K562 (cell line): ENCODE measurements around the gene ARHGAP26. TPM values are rescaled to one million over a fixed set of nuclear protein-coding genes. Genes with fewer than 3 reads are reported as not detected.

ENCODE experiments used
- ATAC-seq: fragments of 200-7000 bp; cut with Tn5 transposase; 3 replicates; pipeline ENCODE4 v1.9.1; 2020; ENCODE audit warnings: moderate library complexity
- BruUV-seq: library from RNA; stranded (reverse); fragments of 400-500 nt; replicated peaks from 2 replicates; lab custom pipeline; 2021; lab: Mats Ljungman, UMichigan
- CTCF ChIA-PET: fragments of 300-600 bp; formaldehyde crosslinking; extraction: SDS; loops from one replicate; lab custom pipeline; 2021; ENCODE audit warnings: low intra/inter-chr PET ratio; lab: Yijun Ruan, JAX
- POLR2A ChIA-PET: fragments of 300-600, 350-650 bp; sonication (Branson Sonifier 250); formaldehyde crosslinking; extraction: SDS; loops from one replicate; lab custom pipeline; 2021; ENCODE audit warnings: antibody characterized with exemption, inconsistent platforms; lab: Yijun Ruan, JAX
- DNase-seq, 4 experiments: peaks; one replicate each; pipeline versions ENCODE4 v3.0.0 to v3.0.0-alpha.2; 2011 to 2018; ENCODE audit warnings: low spot score in 3 of 4, mixed read lengths in 3 of 4; ENCODE audit errors: extremely low read depth in 1 of 4
- FAIRE-seq: peaks from 2 replicates; lab custom pipeline; 2011; peaks lifted over from hg19 to GRCh38; lab: Jason Lieb, UNC
- H2AFZ ChIP-seq: 2 replicates; pipeline ENCODE4 v1.6.0; 2011; ENCODE audit warnings: low read depth, low read length, control low read depth, inconsistent platforms
- H3K27ac ChIP-seq: fragments of 200-600 bp; 3 replicates; pipeline ENCODE4 v1.8.0; 2011; ENCODE audit warnings: low read depth, mild to moderate bottlenecking, control low read depth, inconsistent platforms, low read length, moderate library complexity, mixed read lengths; ENCODE audit errors: extremely low read depth
- H3K27me3 ChIP-seq, 2 experiments: fragments of 300-600 bp in 1 of 2; 2 replicates in 1 of 2; 3 replicates in 1 of 2; pipeline versions ENCODE4 v1.6.0 to v1.8.0; 2011; ENCODE audit warnings: inconsistent platforms in 2 of 2, low read length in 2 of 2, mild to moderate bottlenecking in 1 of 2, mixed read lengths in 1 of 2, moderate library complexity in 1 of 2; ENCODE audit not compliant: control insufficient read depth in 2 of 2, insufficient read depth in 2 of 2
- H3K36me3 ChIP-seq: fragments of 300-600 bp; 3 replicates; pipeline ENCODE4 v1.8.0; 2011; ENCODE audit warnings: mild to moderate bottlenecking, low read length, inconsistent platforms; ENCODE audit not compliant: control insufficient read depth, insufficient read depth
- H3K4me1 ChIP-seq, 2 experiments: fragments of 200-600 bp in 1 of 2; replicated peaks in 1 of 2; 2 replicates in 1 of 2; 3 replicates in 1 of 2; pipeline versions ENCODE4 v1.5.1 to v1.8.0; 2011; ENCODE audit warnings: inconsistent platforms in 2 of 2, low read length in 2 of 2, mild to moderate bottlenecking in 1 of 2, mixed read lengths in 1 of 2, moderate library complexity in 1 of 2; ENCODE audit not compliant: control insufficient read depth in 2 of 2, insufficient read depth in 2 of 2
- H3K4me2 ChIP-seq: 2 replicates; pipeline ENCODE4 v1.6.1; 2011; ENCODE audit warnings: low read length, control low read depth, inconsistent platforms, mixed read lengths; ENCODE audit not compliant: insufficient read depth
- H3K4me3 ChIP-seq: fragments of 200-600 bp; sonication (generic), shearing (Covaris generic); 2 replicates; pipeline ENCODE4 v1.5.1; 2016; ENCODE audit warnings: control low read depth, inconsistent platforms
- H3K79me2 ChIP-seq: fragments of 200-600 bp; 3 replicates; pipeline ENCODE4 v1.8.0; 2011; ENCODE audit warnings: low read length, inconsistent platforms; ENCODE audit not compliant: control insufficient read depth, insufficient read depth
- H3K9ac ChIP-seq, 2 experiments: 2 replicates each; pipeline versions ENCODE4 v1.6.0 to v1.6.1; 2011; ENCODE audit warnings: low read depth in 2 of 2, low read length in 2 of 2, control low read depth in 1 of 2, inconsistent platforms in 1 of 2, mild to moderate bottlenecking in 1 of 2, mixed read lengths in 1 of 2; ENCODE audit not compliant: insufficient read depth in 1 of 2
- H3K9me1 ChIP-seq: one replicate; pipeline ENCODE4 v1.6.0; 2011; ENCODE audit warnings: inconsistent platforms, mild to moderate bottlenecking, low read length, moderate library complexity; ENCODE audit not compliant: control insufficient read depth, insufficient read depth
- H3K9me3 ChIP-seq: replicated peaks from 2 replicates; pipeline ENCODE4 v1.5.1; 2011; ENCODE audit warnings: low read depth, low read length, inconsistent platforms; ENCODE audit not compliant: control insufficient read depth, insufficient read depth
- H4K20me1 ChIP-seq: replicated peaks from 2 replicates; pipeline ENCODE4 v1.6.1; 2011; ENCODE audit warnings: low read length, inconsistent platforms, mixed read lengths; ENCODE audit not compliant: control insufficient read depth, insufficient read depth
- C11orf30 ChIP-seq: fragments of 450-650 bp; IDR thresholded peaks from 2 replicates; pipeline ENCODE4 v1.6.1; 2016; ENCODE audit warnings: low read depth, mild to moderate bottlenecking
- CUX1 ChIP-seq: fragments of 200-800 bp; sonication (Bioruptor generic); IDR thresholded peaks from 2 replicates; pipeline ENCODE4 v1.6.1; 2016; ENCODE audit warnings: missing genetic modification characterization, missing compliant biosample characterization
- MAFG ChIP-seq: fragments of 450-650 bp; conservative IDR thresholded peaks from 2 replicates; pipeline ENCODE4 v1.6.1; 2016; ENCODE audit warnings: missing genetic modification characterization, missing compliant biosample characterization
- MCM2 ChIP-seq: fragments of 450-650 bp; IDR thresholded peaks from 2 replicates; pipeline ENCODE4 v1.6.1; 2017; ENCODE audit warnings: low read depth, mild to moderate bottlenecking
- NFE2 ChIP-seq: IDR thresholded peaks from 2 replicates; pipeline ENCODE4 v1.6.1; 2014; ENCODE audit warnings: antibody characterized with exemption, low read depth
- PATZ1 ChIP-seq: fragments of 250-450 bp; sonication (Bioruptor Pico); IDR thresholded peaks from 2 replicates; pipeline ENCODE4 v1.5.0; 2020; ENCODE audit warnings: mild to moderate bottlenecking, borderline replicate concordance
- PHF21A ChIP-seq: fragments of 450-650 bp; IDR thresholded peaks from 2 replicates; pipeline ENCODE4 v1.6.1; 2017; ENCODE audit warnings: low read depth, borderline replicate concordance
- ZFP91 ChIP-seq: sonication (generic); formaldehyde crosslinking; IDR thresholded peaks from 2 replicates; pipeline ENCODE4 v1.8.0; 2022; ENCODE audit warnings: mild to moderate bottlenecking, missing genetic modification reagents
- ZNF274 ChIP-seq: IDR thresholded peaks from 2 replicates; pipeline ENCODE4 v1.6.1; 2011; ENCODE audit warnings: low read depth, mild to moderate bottlenecking, low read length, moderate library complexity, borderline replicate concordance
- WGBS: fragments of 100-300 bp; shearing (Covaris generic); methylation state at CpG from one replicate; pipeline ENCODE4 v1.1.6; 2016; ENCODE audit warnings: low coverage, mixed read lengths; ENCODE audit not compliant: insufficient coverage; ENCODE audit errors: missing lambda C conversion rate; 5-methylcytosine and 5-hydroxymethylcytosine counted together
- in situ Hi-C: fragments of 300-500 bp; cut with MboI; formaldehyde crosslinking; loops from 4 replicates; pipeline ENCODE4 v1.15.0; 2018; ENCODE audit warnings: inconsistent platforms, mixed read lengths
- intact Hi-C: fragments of 100-400 bp; cut with micrococcal nuclease; formaldehyde crosslinking; loops from 2 replicates; pipeline ENCODE4 v1.14.2; 2022
- polyA plus RNA-seq, 8 experiments: library from polyadenylated mRNA; depleted of rRNA in 4 of 8; stranded (reverse) in 5 of 8; unstranded in 3 of 8; fragments of >200 nt; fragmentation: Nextera tagmentation in 2 of 8; fragmentation: Illumina TruSeq in 1 of 8; extraction: Ambion mirVana in 2 of 8; extraction: Trizol in 1 of 8; gene quantifications; 2 replicates each; pipeline versions ENCODE4 v1.2.1 to v1.2.3, GENCODE V29; 2011 to 2014; ENCODE audit warnings: inconsistent platforms in 1 of 8, missing spikeins in 1 of 8
- total RNA-seq, 7 experiments: library from RNA; depleted of rRNA in 6 of 7; stranded (reverse); fragments of >200 nt in 6 of 7; fragmentation: Illumina TruSeq in 2 of 7; extraction: Trizol in 2 of 7; gene quantifications; 2 replicates each; pipeline versions ENCODE4 v1.2.1 to v1.2.3, GENCODE V29; 2011 to 2021; ENCODE audit warnings: low replicate concordance in 1 of 7

Gene ARHGAP26
- total and polyA plus RNA-seq, 9 of the 15 experiments (the other 6 are each of a cell fraction or from before 2014, with no cell fraction given): 0.13 to 1.1 (median 0.55) TPM

GRCh38 chr5:142807372-142807911 is 37.3 kb downstream of the ARHGAP26 start:
- no peaks in the 10 kb centered on the region for H3K79me2 ChIP-seq
- 3% methylated on average over 6 of the region's 6 CpGs for WGBS
- no peak overlapping the region for H3K9ac ChIP-seq
- DNase-seq: no peak
- H3K9me1 ChIP-seq: no peaks in the 10 kb centered on the region
- ChIA-PET CTCF (no interaction called here), POLR2A (no interaction called here)
- peaks cover 16 to 26% of the 10 kb centered on the region in 2 experiments; a peak in 4 of 5 replicates for H3K27me3 ChIP-seq
- in situ Hi-C loops: no loop called here
- no peaks in the 10 kb centered on the region for H3K9me3 ChIP-seq
- no TSS peak for BruUV-seq
- TF ChIP-seq NFE2 (0 out of 2 replicates have a peak, but pooled peaks have one; percentile 11), MAFG (tag) (peak; percentile 48; the same call in 1 of the 2 replicates), MCM2 (no peak), PHF21A (no peak), ZFP91 (no peak), C11orf30 (0 out of 2 replicates have a peak, but pooled peaks have one; percentile 4), ZNF274 (no peak), PATZ1 (CRISPR knock-in tag) (no peak), CUX1 (no peak)
- TF ChIP-seq, all 486 proteins: peak for 3
- Histone ChIP-seq H3K27ac (no peak overlapping the region), H4K20me1 (no peaks in the 10 kb centered on the region), H3K4me3 (no peak overlapping the region), H2AFZ (no peak overlapping the region), H3K4me2 (no peak overlapping the region), H3K36me3 (no peaks in the 10 kb centered on the region), H3K4me1 (no peaks in the 10 kb centered on the region)
- no peak for ATAC-seq
- no peak for FAIRE-seq
- intact Hi-C loops: no loop called here
